HCT116 (cell line): Measurements from ENCODE around the gene SKIC3. TPM values are rescaled to one million over a fixed set of nuclear protein-coding genes. Genes with fewer than 3 reads are reported as not detected.

Experiments
- ATAC-seq: fragments of 200-7000 bp; cut with Tn5 transposase; 2 replicates; pipeline ENCODE4 v1.9.1; 2020; ENCODE audit warnings: mild to moderate bottlenecking, moderate library complexity
- Bru-seq: library from RNA; stranded (reverse); fragments of 400-500 nt; gene quantifications from one replicate; lab custom pipeline; 2021; lab: Mats Ljungman, UMichigan
- BruChase-seq, 2 experiments: library from RNA; stranded (reverse); fragments of 400-500 nt; gene quantifications; one replicate each; lab custom pipeline; 2021; lab: Mats Ljungman, UMichigan
- BruUV-seq: library from RNA; stranded (reverse); fragments of 400-500 nt; replicated peaks from 2 replicates; lab custom pipeline; 2021; lab: Mats Ljungman, UMichigan
- CTCF ChIA-PET: fragments of 300-600 bp; sonication (Branson Sonifier 250); formaldehyde crosslinking; loops from one replicate; lab custom pipeline; 2021; ENCODE audit warnings: antibody characterized with exemption; lab: Charles Lee
- POLR2A ChIA-PET: fragments of 300-600, 350-600 bp; sonication (Branson Sonifier 250); formaldehyde crosslinking; loops from one replicate; lab custom pipeline; 2021; ENCODE audit warnings: antibody characterized with exemption; lab: Charles Lee
- RAD21 ChIA-PET, 2 experiments: fragments of 300-600 bp; sonication (Branson Sonifier 250); formaldehyde crosslinking; loops; one replicate each; lab custom pipeline; 2023; ENCODE audit warnings: low total read pairs in 2 of 2; ENCODE audit not compliant: uncharacterized antibody in 2 of 2, unreplicated experiment in 2 of 2, low non-redundant PET in 1 of 2; lab: Charles Lee
- DNase-seq: peaks from one replicate; pipeline ENCODE4 v3.0.0-alpha.2; 2010; ENCODE audit warnings: low read depth, low spot score
- H2AFZ ChIP-seq: fragments of 200-600 bp; shearing (Covaris generic), sonication (generic); 2 replicates; pipeline ENCODE4 v1.6.1; 2017; ENCODE audit warnings: low read depth, mixed run types, mixed read lengths, antibody characterized with exemption, low read length; ENCODE audit not compliant: poor library complexity, severe bottlenecking
- H3K27ac ChIP-seq: 2 replicates; pipeline ENCODE4 v1.5.1; 2012; ENCODE audit warnings: low read depth, low read length
- H3K27me3 ChIP-seq: fragments of 200-600 bp; sonication (generic); 2 replicates; pipeline ENCODE4 v1.6.1; 2016; ENCODE audit warnings: mixed run types, low read length, mixed read lengths; ENCODE audit not compliant: insufficient read depth
- H3K36me3 ChIP-seq, 2 experiments: fragments of 200-500 bp in 1 of 2; fragments of 200-600 bp in 1 of 2; sonication (Bioruptor generic) in 1 of 2; sonication (generic) in 1 of 2; 2 replicates each; pipeline versions ENCODE4 v1.5.1 to v1.6.1; 2014 to 2016; ENCODE audit warnings: low read length in 2 of 2, inconsistent platforms in 1 of 2, mixed read lengths in 1 of 2, mixed run types in 1 of 2; ENCODE audit not compliant: insufficient read depth in 2 of 2, control insufficient read depth in 1 of 2
- H3K4me1 ChIP-seq, 2 experiments: fragments of 200-600 bp in 1 of 2; sonication (generic) in 1 of 2; 2 replicates each; pipeline versions ENCODE4 v1.5.1 to v1.6.1; 2012 to 2017; ENCODE audit warnings: low read length in 2 of 2, inconsistent platforms in 1 of 2, mild to moderate bottlenecking in 1 of 2, mixed read lengths in 1 of 2, mixed run types in 1 of 2, moderate library complexity in 1 of 2; ENCODE audit not compliant: insufficient read depth in 2 of 2, control insufficient read depth in 1 of 2
- H3K4me2 ChIP-seq: fragments of 200-600 bp; sonication (generic); 2 replicates; pipeline ENCODE4 v1.6.1; 2017; ENCODE audit warnings: mixed run types, low read length, mixed read lengths
- H3K4me3 ChIP-seq, 2 experiments: fragments of 200-600 bp in 1 of 2; sonication (generic) in 1 of 2; replicated peaks in 1 of 2; 2 replicates each; pipeline ENCODE4 v1.5.1; 2011 to 2016; ENCODE audit warnings: low read length in 2 of 2, control low read depth in 1 of 2, low read depth in 1 of 2, mild to moderate bottlenecking in 1 of 2, mixed read lengths in 1 of 2, mixed run types in 1 of 2
- H3K79me2 ChIP-seq: fragments of 200-600 bp; sonication (generic); 2 replicates; pipeline ENCODE4 v1.6.1; 2017; ENCODE audit warnings: mild to moderate bottlenecking, mixed run types, low read length, moderate library complexity, mixed read lengths; ENCODE audit not compliant: insufficient read depth
- H3K9ac ChIP-seq: fragments of 200-600 bp; sonication (generic); 2 replicates; pipeline ENCODE4 v1.6.1; 2016; ENCODE audit warnings: low read length, mixed read lengths
- H3K9me2 ChIP-seq: fragments of 200-600 bp; sonication (generic), shearing (Covaris generic); 2 replicates; pipeline ENCODE4 v1.6.1; 2017; ENCODE audit warnings: mixed run types, mild to moderate bottlenecking, moderate library complexity; ENCODE audit not compliant: insufficient read depth
- H3K9me3 ChIP-seq, 2 experiments: fragments of 200-500 bp in 1 of 2; fragments of 200-600 bp in 1 of 2; sonication (Bioruptor generic) in 1 of 2; sonication (generic) in 1 of 2; 2 replicates each; pipeline ENCODE4 v1.6.1; 2014 to 2017; ENCODE audit warnings: low read length in 2 of 2, mixed read lengths in 2 of 2, inconsistent platforms in 1 of 2, low read depth in 1 of 2, mild to moderate bottlenecking in 1 of 2, mixed run types in 1 of 2, moderate library complexity in 1 of 2; ENCODE audit not compliant: control insufficient read depth in 1 of 2, insufficient read depth in 1 of 2
- H4K20me1 ChIP-seq: fragments of 200-600 bp; sonication (generic), shearing (Covaris generic); 2 replicates; pipeline ENCODE4 v1.6.1; 2017; ENCODE audit warnings: mixed run types, mild to moderate bottlenecking, moderate library complexity; ENCODE audit not compliant: insufficient read depth
- CEBPB ChIP-seq: IDR thresholded peaks from 2 replicates; pipeline ENCODE4 v1.6.1; 2012; ENCODE audit warnings: low read depth
- EZH2phosphoT487 ChIP-seq: fragments of 200-600 bp; IDR thresholded peaks from 2 replicates; pipeline ENCODE4 v1.6.1; 2018; ENCODE audit warnings: antibody characterized with exemption, borderline replicate concordance
- JUND ChIP-seq: IDR thresholded peaks from 2 replicates; pipeline ENCODE4 v1.6.1; 2012
- POLR2A ChIP-seq: IDR thresholded peaks from 2 replicates; pipeline ENCODE4 v1.7.0; 2011; ENCODE audit warnings: borderline replicate concordance; ENCODE audit not compliant: insufficient read depth, insufficient read length; ENCODE audit errors: extremely low read depth
- POLR2AphosphoS5 ChIP-seq: IDR thresholded peaks from 2 replicates; pipeline ENCODE4 v1.6.1; 2011; ENCODE audit warnings: mild to moderate bottlenecking, low read depth, low read length, moderate library complexity
- SIN3A ChIP-seq: IDR thresholded peaks from 2 replicates; pipeline ENCODE4 v1.6.1; 2012; ENCODE audit warnings: low read depth
- SP1 ChIP-seq: IDR thresholded peaks from 2 replicates; pipeline ENCODE4 v1.6.1; 2012; ENCODE audit warnings: low read depth
- SRF ChIP-seq: IDR thresholded peaks from 2 replicates; pipeline ENCODE4 v1.6.1; 2012; ENCODE audit warnings: low read depth
- TCF7L2 ChIP-seq: IDR thresholded peaks from 2 replicates; pipeline ENCODE4 v1.7.0; 2011; ENCODE audit warnings: borderline replicate concordance, inconsistent platforms; ENCODE audit not compliant: insufficient read depth, insufficient read length; ENCODE audit errors: extremely low read depth
- YY1 ChIP-seq: IDR thresholded peaks from 2 replicates; pipeline ENCODE4 v1.6.1; 2011; ENCODE audit warnings: low read length, low read depth, moderate library complexity, mild to moderate bottlenecking; ENCODE audit not compliant: insufficient replicate concordance; ENCODE audit errors: extremely low read depth
- ZFX ChIP-seq: fragments of 450-650 bp; IDR thresholded peaks from 2 replicates; pipeline ENCODE4 v1.6.1; 2017
- ZNF274 ChIP-seq: fragments of 200-500 bp; sonication (Bioruptor generic); IDR thresholded peaks from 2 replicates; pipeline ENCODE4 v1.6.1; 2014; ENCODE audit warnings: mild to moderate bottlenecking, low read depth, low read length, inconsistent platforms
- intact Hi-C: fragments of 100-400 bp; cut with micrococcal nuclease; formaldehyde crosslinking; loops from 2 replicates; pipeline ENCODE4 v1.10.0; 2022
- long read RNA-seq: library from polyadenylated mRNA; unstranded; transcript quantifications from one replicate; pipeline ENCODE4 v2.0.0, GENCODE V29; 2021; ENCODE audit not compliant: unreplicated experiment
- polyA plus RNA-seq: library from polyadenylated mRNA; unstranded; fragments of >200 nt; gene quantifications from 2 replicates; pipeline ENCODE4 v1.2.1, GENCODE V29; 2012; ENCODE audit warnings: missing spikeins
- total RNA-seq: library from RNA; stranded (reverse); gene quantifications from one replicate; pipeline ENCODE4 v1.2.1, GENCODE V29; 2021; ENCODE audit not compliant: unreplicated experiment
- TF ChIP-seq, protein P1 (sequence below), 3 experiments: fragments of 200-600 bp in 1 of 3; sonication (generic) in 1 of 3; IDR thresholded peaks in 2 of 3; conservative IDR thresholded peaks in 1 of 3; 2 replicates each; pipeline ENCODE4 v1.5.1; 2012 to 2017; ENCODE audit warnings: low read depth in 2 of 3, low read length in 2 of 3, antibody characterized with exemption in 1 of 3, borderline replicate concordance in 1 of 3, control low read depth in 1 of 3, mild to moderate bottlenecking in 1 of 3, mixed read lengths in 1 of 3, mixed run types in 1 of 3, moderate library complexity in 1 of 3; ENCODE audit not compliant: insufficient read depth in 1 of 3
- TF ChIP-seq, protein P2 (sequence below): IDR thresholded peaks from 2 replicates; pipeline ENCODE4 v1.6.1; 2012
- TF ChIP-seq, protein P3 (sequence below): IDR thresholded peaks from 2 replicates; pipeline ENCODE4 v1.6.1; 2011; ENCODE audit warnings: mild to moderate bottlenecking, low read length, moderate library complexity; ENCODE audit not compliant: insufficient replicate concordance; ENCODE audit errors: extremely low read depth
- TF ChIP-seq, protein P4 (sequence below): IDR thresholded peaks from 2 replicates; pipeline ENCODE4 v1.6.1; 2012

SKIC3 gene
- total RNA-seq (35.1 TPM), Bru-seq, nascent RNA (percentile 78 among the genes with signal in this experiment), BruChase-seq, experiment 1, labeled RNA remaining after a 6-hour chase (percentile 79 among the genes with signal in this experiment), BruChase-seq, experiment 2, labeled RNA remaining after a 2-hour chase (percentile 81 among the genes with signal in this experiment)
- 9.8 and 12.4 TPM in 2 replicates for polyA plus RNA-seq
- long read RNA-seq, full-length matches to known transcripts, result 9 of 30 reads
- long read RNA-seq, partial matches to known transcripts, result 17 of 30 reads
- long read RNA-seq, other reads (novel, unspliced or antisense), result 4 of 30 reads

DNA sequence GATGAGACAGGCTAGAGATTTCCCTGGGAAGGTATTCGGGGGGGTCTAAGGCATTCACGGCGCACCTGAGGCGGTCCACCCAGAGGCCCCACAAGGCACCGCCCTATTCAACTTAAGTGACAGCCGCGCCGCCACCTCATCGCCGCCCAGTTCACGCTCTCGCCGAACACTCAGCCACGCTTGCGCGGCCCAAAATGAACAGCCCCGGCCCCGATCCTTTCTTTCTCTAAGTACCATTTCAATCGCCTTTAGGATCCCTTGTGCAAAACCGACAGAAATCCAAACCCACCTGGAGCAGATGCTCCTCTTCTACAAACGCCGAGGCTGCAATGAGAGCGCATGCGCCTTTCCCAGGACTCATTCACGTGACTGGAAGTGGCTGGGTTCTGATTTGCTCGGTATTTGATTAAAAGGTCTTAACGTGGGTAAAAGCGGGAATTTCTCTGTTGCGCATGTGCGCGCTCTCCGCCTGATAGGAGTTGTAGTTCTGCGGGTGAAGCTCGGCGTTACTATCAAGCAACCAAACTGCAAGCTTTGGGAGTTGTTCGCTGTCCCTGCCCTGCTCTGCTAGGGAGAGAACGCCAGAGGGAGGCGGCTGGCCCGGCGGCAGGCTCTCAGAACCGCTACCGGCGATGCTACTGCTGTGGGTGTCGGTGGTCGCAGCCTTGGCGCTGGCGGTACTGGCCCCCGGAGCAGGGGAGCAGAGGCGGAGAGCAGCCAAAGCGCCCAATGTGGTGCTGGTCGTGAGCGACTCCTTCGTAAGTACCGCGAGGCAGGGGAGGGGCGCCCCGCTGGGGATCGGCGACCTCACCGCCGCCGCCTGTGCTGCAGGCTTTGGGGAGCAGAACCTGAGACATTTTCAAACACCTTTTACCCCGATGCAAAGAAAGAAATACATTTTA lies at the start of gene SKIC3, which contains the start of gene ARSK:
Gene SKIC3, minus strand, starts transcription at position 331 of the 902 bp plus-strand sequence. CDS start 7,827 bp downstream, outside the sequence.
Gene ARSK, plus strand, starts transcription at position 455 of the 902 bp plus-strand sequence. Its CDS starts 178 bp downstream, at position 633.
- BruUV-seq, result TSS peak; percentile 67
- no peaks in the 10 kb centered on the region for H3K27me3 ChIP-seq
- intact Hi-C loops, result loop anchor here (2.0 to 5.0 kb wide), 2 partner anchors 270 to 292 kb away; partner anchors contain the start of gene MCTP1
- peak within 1 kb of the TSS; percentile 71 for H3K9ac ChIP-seq
- no peaks in the 10 kb centered on the region for H4K20me1 ChIP-seq
- POLR2A ChIA-PET, result interaction anchor here (1.0 kb wide), 1 partner anchor 9 kb away, joined by 3 read pairs; no protein-coding TSS in a partner anchor
- ATAC-seq (peak; percentile 92), DNase-seq (peak; percentile 98)
- 0 out of 4 replicates have a peak, but pooled peaks cover 0 to 2% of the 10 kb centered on the region in 2 experiments for H3K36me3 ChIP-seq
- peak within 1 kb of the TSS; percentile 63 for H3K27ac ChIP-seq
- H2AFZ ChIP-seq, result peak within 1 kb of the TSS; percentile 86
- RAD21 ChIA-PET, result no interaction called here
- H3K4me2 ChIP-seq, result peak within 1 kb of the TSS; percentile 87
- H3K4me3 ChIP-seq, result peak within 1 kb of the TSS; percentile 87 to 88
- CTCF ChIA-PET, result no interaction called here
- no peaks in the 10 kb centered on the region for H3K9me2 ChIP-seq
- H3K79me2 ChIP-seq, result peaks cover 57% of the 10 kb centered on the region
- no peaks in the 10 kb centered on the region for H3K9me3 ChIP-seq
- H3K4me1 ChIP-seq, result peaks cover 4 to 16% of the 10 kb centered on the region in 2 experiments; a peak in 3 of 4 replicates
- peak; percentile 75 for TF ChIP-seq SP1
- TF ChIP-seq, protein P1, sequence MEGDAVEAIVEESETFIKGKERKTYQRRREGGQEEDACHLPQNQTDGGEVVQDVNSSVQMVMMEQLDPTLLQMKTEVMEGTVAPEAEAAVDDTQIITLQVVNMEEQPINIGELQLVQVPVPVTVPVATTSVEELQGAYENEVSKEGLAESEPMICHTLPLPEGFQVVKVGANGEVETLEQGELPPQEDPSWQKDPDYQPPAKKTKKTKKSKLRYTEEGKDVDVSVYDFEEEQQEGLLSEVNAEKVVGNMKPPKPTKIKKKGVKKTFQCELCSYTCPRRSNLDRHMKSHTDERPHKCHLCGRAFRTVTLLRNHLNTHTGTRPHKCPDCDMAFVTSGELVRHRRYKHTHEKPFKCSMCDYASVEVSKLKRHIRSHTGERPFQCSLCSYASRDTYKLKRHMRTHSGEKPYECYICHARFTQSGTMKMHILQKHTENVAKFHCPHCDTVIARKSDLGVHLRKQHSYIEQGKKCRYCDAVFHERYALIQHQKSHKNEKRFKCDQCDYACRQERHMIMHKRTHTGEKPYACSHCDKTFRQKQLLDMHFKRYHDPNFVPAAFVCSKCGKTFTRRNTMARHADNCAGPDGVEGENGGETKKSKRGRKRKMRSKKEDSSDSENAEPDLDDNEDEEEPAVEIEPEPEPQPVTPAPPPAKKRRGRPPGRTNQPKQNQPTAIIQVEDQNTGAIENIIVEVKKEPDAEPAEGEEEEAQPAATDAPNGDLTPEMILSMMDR (IDR thresholded peaks at IDR 0.05 in 2 of 3, conservative IDR thresholded peaks at IDR 0.05 in 1 of 3; ENCODE audit: borderline replicate concordance in 1 of 3, insufficient read depth in 1 of 3, low read depth in 2 of 3, low read length in 2 of 3), result 0 out of 6 replicates have a peak, but pooled peaks of 1 of the 3 experiments have one; percentile 11
- no peak for TF ChIP-seq ZNF274
- no peak for TF ChIP-seq CEBPB
- no peak for TF ChIP-seq EZH2phosphoT487
- TF ChIP-seq SRF, result peak; percentile 90
- TF ChIP-seq, protein P2, sequence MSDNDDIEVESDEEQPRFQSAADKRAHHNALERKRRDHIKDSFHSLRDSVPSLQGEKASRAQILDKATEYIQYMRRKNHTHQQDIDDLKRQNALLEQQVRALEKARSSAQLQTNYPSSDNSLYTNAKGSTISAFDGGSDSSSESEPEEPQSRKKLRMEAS, result peak; percentile 92
- 0 out of 2 replicates have a peak, but pooled peaks have one; percentile 10 for TF ChIP-seq ZFX
- TF ChIP-seq POLR2AphosphoS5, result peak; percentile 81
- TF ChIP-seq TCF7L2, result peak; percentile 64
- TF ChIP-seq POLR2A, result peak; percentile 92
- peak; percentile 72 for TF ChIP-seq SIN3A
- no peak for TF ChIP-seq JUND
- TF ChIP-seq, protein P3, sequence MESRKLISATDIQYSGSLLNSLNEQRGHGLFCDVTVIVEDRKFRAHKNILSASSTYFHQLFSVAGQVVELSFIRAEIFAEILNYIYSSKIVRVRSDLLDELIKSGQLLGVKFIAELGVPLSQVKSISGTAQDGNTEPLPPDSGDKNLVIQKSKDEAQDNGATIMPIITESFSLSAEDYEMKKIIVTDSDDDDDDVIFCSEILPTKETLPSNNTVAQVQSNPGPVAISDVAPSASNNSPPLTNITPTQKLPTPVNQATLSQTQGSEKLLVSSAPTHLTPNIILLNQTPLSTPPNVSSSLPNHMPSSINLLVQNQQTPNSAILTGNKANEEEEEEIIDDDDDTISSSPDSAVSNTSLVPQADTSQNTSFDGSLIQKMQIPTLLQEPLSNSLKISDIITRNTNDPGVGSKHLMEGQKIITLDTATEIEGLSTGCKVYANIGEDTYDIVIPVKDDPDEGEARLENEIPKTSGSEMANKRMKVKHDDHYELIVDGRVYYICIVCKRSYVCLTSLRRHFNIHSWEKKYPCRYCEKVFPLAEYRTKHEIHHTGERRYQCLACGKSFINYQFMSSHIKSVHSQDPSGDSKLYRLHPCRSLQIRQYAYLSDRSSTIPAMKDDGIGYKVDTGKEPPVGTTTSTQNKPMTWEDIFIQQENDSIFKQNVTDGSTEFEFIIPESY, result peak; percentile 12
- TF ChIP-seq, protein P4, sequence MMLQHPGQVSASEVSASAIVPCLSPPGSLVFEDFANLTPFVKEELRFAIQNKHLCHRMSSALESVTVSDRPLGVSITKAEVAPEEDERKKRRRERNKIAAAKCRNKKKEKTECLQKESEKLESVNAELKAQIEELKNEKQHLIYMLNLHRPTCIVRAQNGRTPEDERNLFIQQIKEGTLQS, result no peak
- TF ChIP-seq YY1, result peak; percentile 8
